ENCODE data around the gene SYNE2.
A peak's percentile ranks its signal among the peaks of the same experiment; 100 is the strongest.

The SYNE2 gene

GRCh38 chr14:64059454-64060198, 206.8 kb downstream of the SYNE2 start:
- DNase-seq (ENCODE audit: low spot score) (no peak), ATAC-seq (ENCODE audit: low read depth) (no peak)
- TF ChIP-seq, protein P1, sequence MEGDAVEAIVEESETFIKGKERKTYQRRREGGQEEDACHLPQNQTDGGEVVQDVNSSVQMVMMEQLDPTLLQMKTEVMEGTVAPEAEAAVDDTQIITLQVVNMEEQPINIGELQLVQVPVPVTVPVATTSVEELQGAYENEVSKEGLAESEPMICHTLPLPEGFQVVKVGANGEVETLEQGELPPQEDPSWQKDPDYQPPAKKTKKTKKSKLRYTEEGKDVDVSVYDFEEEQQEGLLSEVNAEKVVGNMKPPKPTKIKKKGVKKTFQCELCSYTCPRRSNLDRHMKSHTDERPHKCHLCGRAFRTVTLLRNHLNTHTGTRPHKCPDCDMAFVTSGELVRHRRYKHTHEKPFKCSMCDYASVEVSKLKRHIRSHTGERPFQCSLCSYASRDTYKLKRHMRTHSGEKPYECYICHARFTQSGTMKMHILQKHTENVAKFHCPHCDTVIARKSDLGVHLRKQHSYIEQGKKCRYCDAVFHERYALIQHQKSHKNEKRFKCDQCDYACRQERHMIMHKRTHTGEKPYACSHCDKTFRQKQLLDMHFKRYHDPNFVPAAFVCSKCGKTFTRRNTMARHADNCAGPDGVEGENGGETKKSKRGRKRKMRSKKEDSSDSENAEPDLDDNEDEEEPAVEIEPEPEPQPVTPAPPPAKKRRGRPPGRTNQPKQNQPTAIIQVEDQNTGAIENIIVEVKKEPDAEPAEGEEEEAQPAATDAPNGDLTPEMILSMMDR (IDR thresholded peaks at IDR 0.05; ENCODE audit: poor library complexity, severe bottlenecking): no peak
- H3K9me3 ChIP-seq (ENCODE audit: severe bottlenecking): no peaks in the 10 kb centered on the region
- peak overlapping the region; percentile 62 for H3K27ac ChIP-seq (ENCODE audit: poor library complexity, severe bottlenecking)
- no peaks in the 10 kb centered on the region; the same call in 1 of the 2 replicates for H3K36me3 ChIP-seq (ENCODE audit: low read depth)
- H3K4me1 ChIP-seq (ENCODE audit: insufficient read depth, poor library complexity, severe bottlenecking): peaks cover 31% of the 10 kb centered on the region
- no peaks in the 10 kb centered on the region for H3K27me3 ChIP-seq (ENCODE audit: insufficient read depth, poor library complexity, severe bottlenecking)
- no peak overlapping the region for H3K4me3 ChIP-seq (ENCODE audit: severe bottlenecking)

GRCh38 chr14:64060199-64060545, 207.4 kb downstream of the SYNE2 start:
- DNase-seq (ENCODE audit: low spot score): no peak
- H3K9me3 ChIP-seq (ENCODE audit: severe bottlenecking): no peaks in the 10 kb centered on the region

GRCh38 chr14:64060648-64061096, 207.9 kb downstream of the SYNE2 start:
- ATAC-seq (ENCODE audit: low read depth) (peak; percentile 82), DNase-seq (ENCODE audit: low spot score) (no peak)
- Histone ChIP-seq H3K4me3 (ENCODE audit: severe bottlenecking) (no peak overlapping the region), H3K4me1 (ENCODE audit: insufficient read depth, poor library complexity, severe bottlenecking) (peaks cover 31% of the 10 kb centered on the region), H3K27me3 (ENCODE audit: insufficient read depth, poor library complexity, severe bottlenecking) (no peaks in the 10 kb centered on the region), H3K27ac (ENCODE audit: poor library complexity, severe bottlenecking) (peak overlapping the region; percentile 62), H3K36me3 (ENCODE audit: low read depth) (no peaks in the 10 kb centered on the region; the same call in 1 of the 2 replicates), H3K9me3 (ENCODE audit: severe bottlenecking) (no peaks in the 10 kb centered on the region)
- TF ChIP-seq, protein P1 (IDR thresholded peaks at IDR 0.05; ENCODE audit: poor library complexity, severe bottlenecking): peak; percentile 70

More at GRCh38 chr14:64060199-64060545, 207.4 kb downstream of the SYNE2 start:
- H3K27ac ChIP-seq (ENCODE audit: poor library complexity, severe bottlenecking): peak overlapping the region; percentile 62
- H3K27me3 ChIP-seq (ENCODE audit: insufficient read depth, poor library complexity, severe bottlenecking): no peaks in the 10 kb centered on the region
- TF ChIP-seq, protein P1 (IDR thresholded peaks at IDR 0.05; ENCODE audit: poor library complexity, severe bottlenecking): no peak
- no peak overlapping the region for H3K4me3 ChIP-seq (ENCODE audit: severe bottlenecking)
- H3K36me3 ChIP-seq (ENCODE audit: low read depth): no peaks in the 10 kb centered on the region; the same call in 1 of the 2 replicates
- ATAC-seq (ENCODE audit: low read depth): peak; percentile 78
- H3K4me1 ChIP-seq (ENCODE audit: insufficient read depth, poor library complexity, severe bottlenecking): peaks cover 31% of the 10 kb centered on the region

DNA sequence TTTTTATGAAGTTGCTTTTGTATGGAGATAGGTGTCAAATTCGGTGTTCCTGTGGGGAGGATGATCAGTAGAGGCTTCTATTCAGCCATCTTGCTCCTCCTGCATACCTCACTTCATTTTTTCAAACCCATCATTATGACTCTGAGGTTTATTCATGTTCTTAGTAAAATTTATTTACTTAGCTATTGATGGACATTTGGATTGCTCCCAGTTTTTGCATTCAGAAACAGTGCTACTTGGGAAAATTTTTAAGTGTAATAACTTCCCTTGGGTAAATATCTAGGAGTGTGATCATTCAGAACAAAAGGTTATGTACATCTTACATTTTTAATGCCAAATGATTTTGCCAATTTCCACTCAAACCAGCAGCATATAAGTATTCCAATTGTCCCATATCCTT, 208.3 kb downstream of the SYNE2 start:
- Histone ChIP-seq H3K4me1 (ENCODE audit: insufficient read depth, poor library complexity, severe bottlenecking) (peaks cover 31% of the 10 kb centered on the region), H3K4me3 (ENCODE audit: severe bottlenecking) (no peak overlapping the region), H3K27me3 (ENCODE audit: insufficient read depth, poor library complexity, severe bottlenecking) (no peaks in the 10 kb centered on the region), H3K27ac (ENCODE audit: poor library complexity, severe bottlenecking) (peak overlapping the region; percentile 62), H3K36me3 (ENCODE audit: low read depth) (no peaks in the 10 kb centered on the region), H3K9me3 (ENCODE audit: severe bottlenecking) (no peaks in the 10 kb centered on the region)
- TF ChIP-seq, protein P1 (IDR thresholded peaks at IDR 0.05; ENCODE audit: poor library complexity, severe bottlenecking): no peak
- no peak for ATAC-seq (ENCODE audit: low read depth)
- DNase-seq (ENCODE audit: low spot score): no peak

DNA sequence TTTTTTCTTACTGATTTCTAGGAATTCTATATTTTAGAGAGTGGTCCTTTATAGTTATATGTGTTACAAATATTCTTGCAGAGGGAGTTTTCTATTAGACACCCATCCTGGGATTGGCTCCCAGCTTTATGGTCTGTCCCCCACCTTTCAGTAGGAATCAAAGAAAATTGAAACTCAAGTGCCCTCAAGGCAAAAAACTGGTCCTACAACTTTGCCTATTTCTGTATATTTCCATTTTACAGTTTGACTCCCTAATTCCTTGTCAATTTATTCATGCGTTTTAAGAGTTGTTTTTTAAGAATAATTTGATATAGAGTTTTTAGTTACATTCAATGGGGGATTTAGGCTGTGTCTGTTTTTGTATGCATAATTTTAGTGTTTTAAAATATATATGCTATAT, 208.9 kb downstream of the SYNE2 start:
- peak overlapping the region; percentile 62 for H3K27ac ChIP-seq (ENCODE audit: poor library complexity, severe bottlenecking)
- H3K4me1 ChIP-seq (ENCODE audit: insufficient read depth, poor library complexity, severe bottlenecking): peaks cover 31% of the 10 kb centered on the region
- no peaks in the 10 kb centered on the region for H3K9me3 ChIP-seq (ENCODE audit: severe bottlenecking)
- H3K27me3 ChIP-seq (ENCODE audit: insufficient read depth, poor library complexity, severe bottlenecking): no peaks in the 10 kb centered on the region
- H3K36me3 ChIP-seq (ENCODE audit: low read depth): no peaks in the 10 kb centered on the region
- no peak overlapping the region for H3K4me3 ChIP-seq (ENCODE audit: severe bottlenecking)
- DNase-seq (ENCODE audit: low spot score) (no peak), ATAC-seq (ENCODE audit: low read depth) (no peak)
- TF ChIP-seq, protein P1 (IDR thresholded peaks at IDR 0.05; ENCODE audit: poor library complexity, severe bottlenecking): no peak
